ENCODE data around the gene BORA. TPM values are rescaled to one million over a fixed set of nuclear protein-coding genes. Genes with fewer than 3 reads are reported as not detected.

The BORA gene
- total and polyA plus RNA-seq, 10 of the 15 experiments (the other 5 are each of a cell fraction or from before 2014, with no cell fraction given), result 15.1 to 38.7 (median 23.2) TPM

DNA sequence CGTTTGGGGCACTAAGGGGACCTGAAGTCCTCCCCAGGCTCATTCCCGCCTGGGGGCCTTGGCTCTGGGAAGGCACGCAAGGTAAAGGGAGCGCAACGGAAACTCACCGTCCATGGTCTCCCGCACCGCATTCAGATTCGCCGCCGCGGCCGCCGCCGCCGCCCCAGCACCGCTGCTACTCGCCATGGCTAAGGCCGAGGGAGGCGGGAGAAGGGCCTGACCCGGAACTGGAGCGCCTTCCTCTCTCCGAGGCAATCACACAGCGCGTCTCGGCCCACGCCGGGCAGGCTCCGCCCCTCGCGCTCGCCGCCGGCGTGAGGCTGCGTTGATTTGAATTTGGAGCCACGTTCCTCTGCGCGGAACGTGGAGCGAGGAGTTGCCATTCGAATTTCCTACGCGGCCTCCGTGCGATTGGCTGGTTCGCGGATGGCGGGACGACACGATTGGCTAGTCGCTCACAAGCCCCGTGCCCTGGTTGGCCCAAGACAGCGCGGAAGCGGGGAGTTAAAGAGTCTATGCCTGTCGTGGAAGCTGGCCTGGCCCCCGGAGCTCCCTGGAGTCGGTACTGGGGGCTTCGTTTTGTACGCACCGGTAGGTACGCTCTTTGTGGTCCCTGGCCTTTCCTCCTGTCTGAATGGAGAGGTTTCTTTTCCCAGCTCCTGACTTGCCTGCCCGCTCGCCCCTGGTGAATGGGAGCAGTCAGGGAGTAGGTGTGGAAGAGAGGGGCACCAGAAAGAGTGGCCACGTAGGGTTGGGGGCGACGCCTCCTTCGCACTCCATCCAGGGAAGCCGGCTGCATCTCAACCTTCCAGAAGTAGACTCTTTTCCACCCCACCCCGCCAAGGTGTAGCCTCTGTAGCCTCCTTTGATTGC is at the start of gene BORA, which contains the start of gene MZT1 (continued):
- TF ChIP-seq STAT1 (conservative IDR thresholded peaks at IDR 0.05), result no peak
- TF ChIP-seq HDGF (IDR thresholded peaks at IDR 0.05), result 0 out of 2 replicates have a peak, but pooled peaks have one; percentile 88
- TF ChIP-seq ZNF274 (IDR thresholded peaks at IDR 0.05; ENCODE audit: insufficient read depth, insufficient read length), result no peak
- peak; percentile 69 for TF ChIP-seq KLF5 (IDR thresholded peaks at IDR 0.05; ENCODE audit: partially characterized antibody)
- TF ChIP-seq NFYB (IDR thresholded peaks at IDR 0.05; ENCODE audit: insufficient read depth, low read depth, low read length), result peak; percentile 98
- peak; percentile 37 for TF ChIP-seq SMAD1 (IDR thresholded peaks at IDR 0.05; ENCODE audit: low read depth, partially characterized antibody)
- TF ChIP-seq, protein P1, sequence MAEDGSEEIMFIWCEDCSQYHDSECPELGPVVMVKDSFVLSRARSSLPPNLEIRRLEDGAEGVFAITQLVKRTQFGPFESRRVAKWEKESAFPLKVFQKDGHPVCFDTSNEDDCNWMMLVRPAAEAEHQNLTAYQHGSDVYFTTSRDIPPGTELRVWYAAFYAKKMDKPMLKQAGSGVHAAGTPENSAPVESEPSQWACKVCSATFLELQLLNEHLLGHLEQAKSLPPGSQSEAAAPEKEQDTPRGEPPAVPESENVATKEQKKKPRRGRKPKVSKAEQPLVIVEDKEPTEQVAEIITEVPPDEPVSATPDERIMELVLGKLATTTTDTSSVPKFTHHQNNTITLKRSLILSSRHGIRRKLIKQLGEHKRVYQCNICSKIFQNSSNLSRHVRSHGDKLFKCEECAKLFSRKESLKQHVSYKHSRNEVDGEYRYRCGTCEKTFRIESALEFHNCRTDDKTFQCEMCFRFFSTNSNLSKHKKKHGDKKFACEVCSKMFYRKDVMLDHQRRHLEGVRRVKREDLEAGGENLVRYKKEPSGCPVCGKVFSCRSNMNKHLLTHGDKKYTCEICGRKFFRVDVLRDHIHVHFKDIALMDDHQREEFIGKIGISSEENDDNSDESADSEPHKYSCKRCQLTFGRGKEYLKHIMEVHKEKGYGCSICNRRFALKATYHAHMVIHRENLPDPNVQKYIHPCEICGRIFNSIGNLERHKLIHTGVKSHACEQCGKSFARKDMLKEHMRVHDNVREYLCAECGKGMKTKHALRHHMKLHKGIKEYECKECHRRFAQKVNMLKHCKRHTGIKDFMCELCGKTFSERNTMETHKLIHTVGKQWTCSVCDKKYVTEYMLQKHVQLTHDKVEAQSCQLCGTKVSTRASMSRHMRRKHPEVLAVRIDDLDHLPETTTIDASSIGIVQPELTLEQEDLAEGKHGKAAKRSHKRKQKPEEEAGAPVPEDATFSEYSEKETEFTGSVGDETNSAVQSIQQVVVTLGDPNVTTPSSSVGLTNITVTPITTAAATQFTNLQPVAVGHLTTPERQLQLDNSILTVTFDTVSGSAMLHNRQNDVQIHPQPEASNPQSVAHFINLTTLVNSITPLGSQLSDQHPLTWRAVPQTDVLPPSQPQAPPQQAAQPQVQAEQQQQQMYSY (CRISPR knock-in tag; IDR thresholded peaks at IDR 0.05), result no peak
- TF ChIP-seq, protein P2, sequence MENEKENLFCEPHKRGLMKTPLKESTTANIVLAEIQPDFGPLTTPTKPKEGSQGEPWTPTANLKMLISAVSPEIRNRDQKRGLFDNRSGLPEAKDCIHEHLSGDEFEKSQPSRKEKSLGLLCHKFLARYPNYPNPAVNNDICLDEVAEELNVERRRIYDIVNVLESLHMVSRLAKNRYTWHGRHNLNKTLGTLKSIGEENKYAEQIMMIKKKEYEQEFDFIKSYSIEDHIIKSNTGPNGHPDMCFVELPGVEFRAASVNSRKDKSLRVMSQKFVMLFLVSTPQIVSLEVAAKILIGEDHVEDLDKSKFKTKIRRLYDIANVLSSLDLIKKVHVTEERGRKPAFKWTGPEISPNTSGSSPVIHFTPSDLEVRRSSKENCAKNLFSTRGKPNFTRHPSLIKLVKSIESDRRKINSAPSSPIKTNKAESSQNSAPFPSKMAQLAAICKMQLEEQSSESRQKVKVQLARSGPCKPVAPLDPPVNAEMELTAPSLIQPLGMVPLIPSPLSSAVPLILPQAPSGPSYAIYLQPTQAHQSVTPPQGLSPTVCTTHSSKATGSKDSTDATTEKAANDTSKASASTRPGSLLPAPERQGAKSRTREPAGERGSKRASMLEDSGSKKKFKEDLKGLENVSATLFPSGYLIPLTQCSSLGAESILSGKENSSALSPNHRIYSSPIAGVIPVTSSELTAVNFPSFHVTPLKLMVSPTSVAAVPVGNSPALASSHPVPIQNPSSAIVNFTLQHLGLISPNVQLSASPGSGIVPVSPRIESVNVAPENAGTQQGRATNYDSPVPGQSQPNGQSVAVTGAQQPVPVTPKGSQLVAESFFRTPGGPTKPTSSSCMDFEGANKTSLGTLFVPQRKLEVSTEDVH (IDR thresholded peaks at IDR 0.05; ENCODE audit: low read depth, partially characterized antibody), result no peak
- TF ChIP-seq RFX5 (IDR thresholded peaks at IDR 0.05; ENCODE audit: low read depth, low read length), result peak; percentile 87
- peak; percentile 93 for TF ChIP-seq NR2C1 (IDR thresholded peaks at IDR 0.05)
- no peak for TF ChIP-seq ZNF384 (IDR thresholded peaks at IDR 0.05; ENCODE audit: borderline replicate concordance, low read depth, low read length)
- TF ChIP-seq SRF (IDR thresholded peaks at IDR 0.05; ENCODE audit: low read depth in 2 of 2, low read length in 2 of 2), result no peak
- TF ChIP-seq IRF4 (IDR thresholded peaks at IDR 0.05; ENCODE audit: low read depth, low read length), result no peak
- TF ChIP-seq HDAC2 (IDR thresholded peaks at IDR 0.05), result no peak
- TF ChIP-seq, protein P3, sequence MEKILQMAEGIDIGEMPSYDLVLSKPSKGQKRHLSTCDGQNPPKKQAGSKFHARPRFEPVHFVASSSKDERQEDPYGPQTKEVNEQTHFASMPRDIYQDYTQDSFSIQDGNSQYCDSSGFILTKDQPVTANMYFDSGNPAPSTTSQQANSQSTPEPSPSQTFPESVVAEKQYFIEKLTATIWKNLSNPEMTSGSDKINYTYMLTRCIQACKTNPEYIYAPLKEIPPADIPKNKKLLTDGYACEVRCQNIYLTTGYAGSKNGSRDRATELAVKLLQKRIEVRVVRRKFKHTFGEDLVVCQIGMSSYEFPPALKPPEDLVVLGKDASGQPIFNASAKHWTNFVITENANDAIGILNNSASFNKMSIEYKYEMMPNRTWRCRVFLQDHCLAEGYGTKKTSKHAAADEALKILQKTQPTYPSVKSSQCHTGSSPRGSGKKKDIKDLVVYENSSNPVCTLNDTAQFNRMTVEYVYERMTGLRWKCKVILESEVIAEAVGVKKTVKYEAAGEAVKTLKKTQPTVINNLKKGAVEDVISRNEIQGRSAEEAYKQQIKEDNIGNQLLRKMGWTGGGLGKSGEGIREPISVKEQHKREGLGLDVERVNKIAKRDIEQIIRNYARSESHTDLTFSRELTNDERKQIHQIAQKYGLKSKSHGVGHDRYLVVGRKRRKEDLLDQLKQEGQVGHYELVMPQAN (conservative IDR thresholded peaks at IDR 0.05), result peak; percentile 95
- no peak for TF ChIP-seq STAT3 (IDR thresholded peaks at IDR 0.05; ENCODE audit: low read depth, low read length)
- TF ChIP-seq SMAD5 (IDR thresholded peaks at IDR 0.05; ENCODE audit: low read depth), result 0 out of 2 replicates have a peak, but pooled peaks have one; percentile 32
- peak; percentile 84 for TF ChIP-seq POLR2A (IDR thresholded peaks at IDR 0.05; ENCODE audit: low read depth, low read length)
- TF ChIP-seq LARP7 (IDR thresholded peaks at IDR 0.05), result 0 out of 2 replicates have a peak, but pooled peaks have one; percentile 56
- TF ChIP-seq RELA (IDR thresholded peaks at IDR 0.05; ENCODE audit: borderline replicate concordance, partially characterized antibody), result peak; percentile 19
- peak; percentile 93 for TF ChIP-seq CHD2 (IDR thresholded peaks at IDR 0.05; ENCODE audit: borderline replicate concordance, low read depth, low read length)
- TF ChIP-seq NR2F1 (conservative IDR thresholded peaks at IDR 0.05), result peak; percentile 53; the same call in 1 of the 2 replicates
